GM12878 (cell line): ENCODE data around the gene RICTOR. TPM values are rescaled to one million over a fixed set of nuclear protein-coding genes. Genes with fewer than 3 reads are reported as not detected.

ENCODE experiments used
- ATAC-seq: fragments of 200-7000 bp; cut with Tn5 transposase; 3 replicates; pipeline ENCODE4 v1.9.1; 2020; ENCODE audit warnings: mild to moderate bottlenecking, moderate library complexity
- BruUV-seq: library from RNA; stranded (reverse); fragments of 400-500 nt; replicated peaks from 2 replicates; lab custom pipeline; 2021; lab: Mats Ljungman, UMichigan
- CTCF ChIA-PET: fragments of 300-600 bp; sonication (Branson Sonifier 250); formaldehyde crosslinking; extraction: SDS; loops from one replicate; lab custom pipeline; 2021; ENCODE audit warnings: inconsistent platforms; lab: Yijun Ruan, JAX
- POLR2A ChIA-PET: fragments of 350-600 bp; formaldehyde crosslinking; extraction: SDS; loops from one replicate; lab custom pipeline; 2021; ENCODE audit warnings: inconsistent platforms; lab: Charles Lee
- RAD21 ChIA-PET: fragments of 300-600 bp; sonication (Branson Sonifier 250); formaldehyde crosslinking; loops from one replicate; lab custom pipeline; 2023; ENCODE audit warnings: antibody characterized with exemption; ENCODE audit not compliant: unreplicated experiment; lab: Charles Lee
- SMC1A ChIA-PET: fragments of 300-600 bp; sonication (Branson Sonifier 250); formaldehyde crosslinking; loops from one replicate; lab custom pipeline; 2023; ENCODE audit not compliant: unreplicated experiment, uncharacterized antibody; lab: Charles Lee
- DNase-seq: peaks from one replicate; pipeline ENCODE4 v3.0.0-alpha.2; 2011; ENCODE audit warnings: low read depth, low spot score
- FAIRE-seq: peaks from 3 replicates; lab custom pipeline; 2011; peaks lifted over from hg19 to GRCh38; lab: Jason Lieb, UNC
- H2AFZ ChIP-seq: 2 replicates; pipeline ENCODE4 v1.6.0; 2011; ENCODE audit warnings: low read depth, low read length, control low read depth; ENCODE audit not compliant: control insufficient read depth
- H3K27ac ChIP-seq: 2 replicates; pipeline ENCODE4 v1.5.1; 2011; ENCODE audit warnings: control low read depth; ENCODE audit not compliant: control insufficient read depth, insufficient read depth
- H3K27me3 ChIP-seq, 2 experiments: replicated peaks in 1 of 2; 2 replicates each; pipeline versions ENCODE4 v1.6.0 to v1.6.1; 2011; ENCODE audit warnings: low read length in 1 of 2; ENCODE audit not compliant: control insufficient read depth in 2 of 2, insufficient read depth in 2 of 2
- H3K36me3 ChIP-seq, 2 experiments: 2 replicates each; pipeline ENCODE4 v1.5.1; 2011; ENCODE audit warnings: low read length in 1 of 2; ENCODE audit not compliant: control insufficient read depth in 2 of 2, insufficient read depth in 2 of 2
- H3K4me1 ChIP-seq: 2 replicates; pipeline ENCODE4 v1.6.1; 2011; ENCODE audit warnings: mild to moderate bottlenecking, low read length, moderate library complexity, mixed read lengths; ENCODE audit not compliant: control insufficient read depth, insufficient read depth
- H3K4me2 ChIP-seq: 2 replicates; pipeline ENCODE4 v1.6.0; 2011; ENCODE audit warnings: control low read depth; ENCODE audit not compliant: control insufficient read depth, insufficient read depth
- H3K4me3 ChIP-seq: fragments of 200-600 bp; sonication (generic); 2 replicates; pipeline ENCODE4 v1.5.1; 2016
- H3K79me2 ChIP-seq: 2 replicates; pipeline ENCODE4 v1.6.0; 2011; ENCODE audit warnings: low read length; ENCODE audit not compliant: control insufficient read depth, insufficient read depth
- H3K9ac ChIP-seq: 2 replicates; pipeline ENCODE4 v1.8.0; 2011; ENCODE audit warnings: low read length, control low read depth, mixed read lengths; ENCODE audit not compliant: control insufficient read depth, insufficient read depth
- H3K9me3 ChIP-seq: replicated peaks from 3 replicates; pipeline ENCODE4 v1.5.1; 2011; ENCODE audit warnings: mild to moderate bottlenecking, low read length; ENCODE audit not compliant: control insufficient read depth, insufficient read depth
- H4K20me1 ChIP-seq: 2 replicates; pipeline ENCODE4 v1.6.0; 2011; ENCODE audit not compliant: control insufficient read depth, insufficient read depth
- ASH2L ChIP-seq: fragments of 300-600, 200-600 bp; sonication (generic); IDR thresholded peaks from 2 replicates; pipeline ENCODE4 v1.6.1; 2017; ENCODE audit warnings: low read depth, mild to moderate bottlenecking, borderline replicate concordance
- CEBPB ChIP-seq, 2 experiments: fragments of 150-350 bp in 1 of 2; IDR thresholded peaks; 2 replicates each; pipeline ENCODE4 v1.6.1; 2012 to 2014; ENCODE audit warnings: low read depth in 2 of 2, low read length in 2 of 2, borderline replicate concordance in 1 of 2, inconsistent platforms in 1 of 2
- FOS ChIP-seq: IDR thresholded peaks from 3 replicates; pipeline ENCODE4 v1.6.1; 2011; ENCODE audit warnings: borderline replicate concordance; ENCODE audit not compliant: insufficient read length; ENCODE audit errors: extremely low read depth
- HCFC1 ChIP-seq: fragments of 150-350 bp; IDR thresholded peaks from 2 replicates; pipeline ENCODE4 v1.6.1; 2014; ENCODE audit warnings: low read length
- MXI1 ChIP-seq: fragments of 150-350 bp; IDR thresholded peaks from 2 replicates; pipeline ENCODE4 v1.6.1; 2011; ENCODE audit warnings: low read depth, mild to moderate bottlenecking, inconsistent platforms, low read length, improper control_type of control experiment
- MYB ChIP-seq: fragments of 150-350 bp; IDR thresholded peaks from 2 replicates; pipeline ENCODE4 v1.6.1; 2014; ENCODE audit warnings: mild to moderate bottlenecking, low read depth, low read length, borderline replicate concordance
- NBN ChIP-seq: fragments of 450-650 bp; IDR thresholded peaks from 2 replicates; pipeline ENCODE4 v1.6.1; 2016
- POLR2AphosphoS2 ChIP-seq: IDR thresholded peaks from 2 replicates; pipeline ENCODE4 v1.6.1; 2011; ENCODE audit warnings: low read depth, mild to moderate bottlenecking, low read length, improper control_type of control experiment, moderate library complexity
- RELB ChIP-seq: fragments of 450-650 bp; IDR thresholded peaks from 2 replicates; pipeline ENCODE4 v1.6.1; 2017; ENCODE audit warnings: low read depth, mild to moderate bottlenecking, moderate library complexity
- YY1 ChIP-seq: IDR thresholded peaks from 2 replicates; pipeline ENCODE4 v1.6.1; 2011; ENCODE audit warnings: low read depth, mild to moderate bottlenecking, low read length
- WGBS: methylation state at CpG from one replicate; pipeline ENCODE4 v1.1.6; 2016; ENCODE audit warnings: low lambda C conversion rate; ENCODE audit not compliant: insufficient replicate concordance, insufficient coverage; ENCODE audit errors: missing lambda C conversion rate; 5-methylcytosine and 5-hydroxymethylcytosine counted together
- in situ Hi-C: fragments of 300-500 bp; cut with MboI; formaldehyde crosslinking; loops from 9 replicates; pipeline ENCODE4 v1.14.3; 2018; ENCODE audit warnings: mixed read lengths
- intact Hi-C: fragments of 100-400 bp; cut with micrococcal nuclease; formaldehyde crosslinking; loops from one replicate; pipeline ENCODE4 v1.14.2; 2022; ENCODE audit not compliant: unreplicated experiment
- polyA plus RNA-seq, 11 experiments: library from polyadenylated mRNA; depleted of rRNA in 4 of 11; unstranded in 6 of 11; stranded (reverse) in 5 of 11; fragments of >200 nt; fragmentation: Nextera tagmentation in 4 of 11; fragmentation: Illumina TruSeq in 1 of 11; extraction: Ambion mirVana in 4 of 11; extraction: Trizol in 1 of 11; gene quantifications; 1 replicate in 1 of 11; 2 replicates in 10 of 11; pipeline versions ENCODE4 v1.2.1 to v1.2.3, GENCODE V29; 2011 to 2016; ENCODE audit warnings: inconsistent platforms in 2 of 11, missing spikeins in 2 of 11, low read depth in 1 of 11
- total RNA-seq, 4 experiments: library from RNA; depleted of rRNA in 3 of 4; stranded (reverse); fragments of >200 nt in 3 of 4; fragmentation: Illumina TruSeq in 1 of 4; extraction: Trizol in 1 of 4; gene quantifications; 2 replicates each; pipeline versions ENCODE4 v1.2.1 to v1.2.3, GENCODE V29; 2013 to 2021
- TF ChIP-seq, protein P1 (sequence below): IDR thresholded peaks from 2 replicates; pipeline ENCODE4 v1.6.1; 2011; ENCODE audit warnings: low read depth, low read length, improper control_type of control experiment, borderline replicate concordance
- TF ChIP-seq, protein P2 (sequence below): fragments of 150-350 bp; IDR thresholded peaks from 2 replicates; pipeline ENCODE4 v1.6.1; 2014; ENCODE audit warnings: mild to moderate bottlenecking, low read depth, low read length
- TF ChIP-seq, protein P3 (sequence below): IDR thresholded peaks from 2 replicates; pipeline ENCODE4 v1.6.1; 2012; ENCODE audit warnings: low read depth, low read length, improper control_type of control experiment
- TF ChIP-seq, protein P4 (sequence below): IDR thresholded peaks from 2 replicates; pipeline ENCODE4 v1.6.1; 2012; ENCODE audit warnings: low read depth, low read length, improper control_type of control experiment

RICTOR gene
- total and polyA plus RNA-seq, 10 of the 15 experiments (the other 5 are each of a cell fraction or from before 2014, with no cell fraction given): 2.7 to 23.0 (median 6.9) TPM

DNA sequence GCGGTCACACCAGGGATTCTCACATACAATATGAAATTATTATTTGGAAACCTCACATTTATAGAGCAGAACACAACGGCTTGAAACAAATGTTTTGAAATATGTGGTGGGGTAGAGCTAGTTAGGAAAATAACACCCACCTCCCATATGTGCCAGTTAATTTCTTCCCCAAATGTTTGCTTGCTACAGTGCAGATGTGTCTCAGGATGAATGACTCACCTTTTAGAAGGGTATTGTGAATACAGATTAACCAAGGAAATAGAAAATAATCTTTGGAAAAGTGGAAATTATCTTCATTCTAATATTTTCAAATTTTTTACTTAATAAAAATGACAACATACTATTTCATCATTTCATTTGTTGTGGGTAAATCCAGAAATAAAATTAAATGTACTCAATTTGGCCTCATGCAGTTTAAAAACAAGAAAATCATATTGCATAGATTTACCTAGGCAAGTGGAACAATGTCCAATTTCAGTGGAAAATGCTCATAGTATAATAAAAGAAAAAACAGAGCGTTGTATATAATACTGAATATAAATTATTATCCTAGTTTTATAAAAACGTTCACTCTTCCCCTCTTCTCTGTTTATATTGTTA lies 39.3 kb upstream of the RICTOR start:
- no TSS peak for BruUV-seq
- no peak for ATAC-seq
- in situ Hi-C loops: no loop called here

More for the DNA sequence above, 39.3 kb upstream of the RICTOR start:
- Histone ChIP-seq H3K27me3 (no peaks in the 10 kb centered on the region), H3K4me2 (no peak overlapping the region), H3K4me1 (no peaks in the 10 kb centered on the region), H3K4me3 (no peak overlapping the region), H3K9me3 (no peaks in the 10 kb centered on the region), H3K79me2 (no peaks in the 10 kb centered on the region), H3K36me3 (no peaks in the 10 kb centered on the region), H4K20me1 (no peaks in the 10 kb centered on the region), H3K9ac (no peak overlapping the region), H2AFZ (no peak overlapping the region), H3K27ac (no peak overlapping the region)
- TF ChIP-seq, protein P1, sequence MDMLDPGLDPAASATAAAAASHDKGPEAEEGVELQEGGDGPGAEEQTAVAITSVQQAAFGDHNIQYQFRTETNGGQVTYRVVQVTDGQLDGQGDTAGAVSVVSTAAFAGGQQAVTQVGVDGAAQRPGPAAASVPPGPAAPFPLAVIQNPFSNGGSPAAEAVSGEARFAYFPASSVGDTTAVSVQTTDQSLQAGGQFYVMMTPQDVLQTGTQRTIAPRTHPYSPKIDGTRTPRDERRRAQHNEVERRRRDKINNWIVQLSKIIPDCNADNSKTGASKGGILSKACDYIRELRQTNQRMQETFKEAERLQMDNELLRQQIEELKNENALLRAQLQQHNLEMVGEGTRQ: no peak
- TF ChIP-seq FOS: no peak
- no peak for TF ChIP-seq YY1
- no peak for TF ChIP-seq CEBPB (IDR thresholded peaks at IDR 0.05; ENCODE audit: borderline replicate concordance in 1 of 2, low read depth in 2 of 2, low read length in 2 of 2)
- no peak for TF ChIP-seq MXI1
- no peak for TF ChIP-seq POLR2AphosphoS2
- no peak for TF ChIP-seq ASH2L
- TF ChIP-seq, protein P2, sequence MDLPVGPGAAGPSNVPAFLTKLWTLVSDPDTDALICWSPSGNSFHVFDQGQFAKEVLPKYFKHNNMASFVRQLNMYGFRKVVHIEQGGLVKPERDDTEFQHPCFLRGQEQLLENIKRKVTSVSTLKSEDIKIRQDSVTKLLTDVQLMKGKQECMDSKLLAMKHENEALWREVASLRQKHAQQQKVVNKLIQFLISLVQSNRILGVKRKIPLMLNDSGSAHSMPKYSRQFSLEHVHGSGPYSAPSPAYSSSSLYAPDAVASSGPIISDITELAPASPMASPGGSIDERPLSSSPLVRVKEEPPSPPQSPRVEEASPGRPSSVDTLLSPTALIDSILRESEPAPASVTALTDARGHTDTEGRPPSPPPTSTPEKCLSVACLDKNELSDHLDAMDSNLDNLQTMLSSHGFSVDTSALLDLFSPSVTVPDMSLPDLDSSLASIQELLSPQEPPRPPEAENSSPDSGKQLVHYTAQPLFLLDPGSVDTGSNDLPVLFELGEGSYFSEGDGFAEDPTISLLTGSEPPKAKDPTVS: no peak
- TF ChIP-seq, protein P3, sequence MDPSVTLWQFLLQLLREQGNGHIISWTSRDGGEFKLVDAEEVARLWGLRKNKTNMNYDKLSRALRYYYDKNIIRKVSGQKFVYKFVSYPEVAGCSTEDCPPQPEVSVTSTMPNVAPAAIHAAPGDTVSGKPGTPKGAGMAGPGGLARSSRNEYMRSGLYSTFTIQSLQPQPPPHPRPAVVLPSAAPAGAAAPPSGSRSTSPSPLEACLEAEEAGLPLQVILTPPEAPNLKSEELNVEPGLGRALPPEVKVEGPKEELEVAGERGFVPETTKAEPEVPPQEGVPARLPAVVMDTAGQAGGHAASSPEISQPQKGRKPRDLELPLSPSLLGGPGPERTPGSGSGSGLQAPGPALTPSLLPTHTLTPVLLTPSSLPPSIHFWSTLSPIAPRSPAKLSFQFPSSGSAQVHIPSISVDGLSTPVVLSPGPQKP: no peak
- TF ChIP-seq NBN: no peak
- TF ChIP-seq RELB: no peak
- no peak for TF ChIP-seq HCFC1
- TF ChIP-seq MYB: no peak
- TF ChIP-seq, protein P4, sequence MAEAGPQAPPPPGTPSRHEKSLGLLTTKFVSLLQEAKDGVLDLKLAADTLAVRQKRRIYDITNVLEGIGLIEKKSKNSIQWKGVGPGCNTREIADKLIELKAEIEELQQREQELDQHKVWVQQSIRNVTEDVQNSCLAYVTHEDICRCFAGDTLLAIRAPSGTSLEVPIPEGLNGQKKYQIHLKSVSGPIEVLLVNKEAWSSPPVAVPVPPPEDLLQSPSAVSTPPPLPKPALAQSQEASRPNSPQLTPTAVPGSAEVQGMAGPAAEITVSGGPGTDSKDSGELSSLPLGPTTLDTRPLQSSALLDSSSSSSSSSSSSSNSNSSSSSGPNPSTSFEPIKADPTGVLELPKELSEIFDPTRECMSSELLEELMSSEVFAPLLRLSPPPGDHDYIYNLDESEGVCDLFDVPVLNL: no peak
- intact Hi-C loops: no loop called here
- POLR2A ChIA-PET: no interaction called here
- no peak for DNase-seq
- WGBS: 29% methylated on average over 4 of the region's 4 CpGs
- CTCF ChIA-PET: interaction anchor here (1.0 to 2.2 kb wide), 3 partner anchors 14 to 191 kb away, joined by 3 to 9 read pairs (median 4); no protein-coding TSS in a partner anchor
- SMC1A ChIA-PET: no interaction called here
- RAD21 ChIA-PET: no interaction called here
- no peak for FAIRE-seq
